Measurements from ENCODE around the gene TARBP1. TPM values are rescaled to one million over a fixed set of nuclear protein-coding genes. Genes with fewer than 3 reads are reported as not detected.
"Not testable (repeated sequence)": the region's sequence is repeated elsewhere in the genome, so short reads cannot be mapped to it uniquely, and the experiment has no call there.

Gene TARBP1
- total RNA-seq, 1 donor from 2014 or later = 38.1 TPM

DNA sequence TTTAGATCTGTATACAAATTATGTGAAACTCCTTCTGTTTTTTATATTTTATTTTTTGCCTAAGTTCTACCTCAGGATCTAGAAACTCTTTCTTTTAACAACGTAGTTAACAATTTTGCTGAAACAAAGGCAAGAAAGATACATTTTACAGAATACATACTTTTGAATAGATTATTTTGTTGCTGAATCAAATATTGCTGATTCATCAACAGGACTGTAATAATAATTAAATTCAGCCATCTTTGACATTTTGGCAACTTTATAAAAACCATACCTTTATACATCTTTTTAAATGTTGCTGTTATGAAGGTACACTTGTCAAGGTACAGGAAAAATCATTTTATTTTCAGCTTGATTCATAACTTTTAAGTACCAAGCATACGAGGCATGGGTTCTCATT, 116.4 kb downstream of the TARBP1 start:
- H3K27me3 Mint-ChIP-seq = peaks cover 24% of the 10 kb centered on the region

DNA sequence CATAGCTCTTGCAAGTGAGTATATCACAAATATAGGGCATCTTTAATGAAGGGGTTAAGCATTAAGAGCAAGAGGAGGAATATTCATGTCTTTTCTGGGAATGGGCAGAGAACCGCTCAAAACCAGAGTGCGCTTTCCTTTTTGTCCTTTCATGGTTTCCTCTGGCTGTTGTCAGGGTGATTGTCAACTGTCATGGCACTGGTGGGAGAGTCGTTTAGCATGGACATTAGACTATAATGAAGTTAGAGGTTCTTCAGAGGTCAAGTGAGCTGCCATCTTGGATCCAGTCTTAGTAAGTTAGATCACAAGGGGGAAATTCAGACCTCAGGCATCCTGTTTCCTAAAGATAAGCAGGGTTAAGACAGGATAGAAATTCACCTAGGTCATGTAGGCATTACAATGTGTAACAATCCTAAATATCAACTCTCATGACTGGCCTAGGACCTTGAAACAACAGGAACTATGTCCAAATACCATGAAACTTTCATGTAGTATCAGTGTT, 117.8 kb downstream of the TARBP1 start:
- DNase-seq (ENCODE audit: extremely low spot score, unreplicated experiment) = no peak
- TF ChIP-seq, protein P1, sequence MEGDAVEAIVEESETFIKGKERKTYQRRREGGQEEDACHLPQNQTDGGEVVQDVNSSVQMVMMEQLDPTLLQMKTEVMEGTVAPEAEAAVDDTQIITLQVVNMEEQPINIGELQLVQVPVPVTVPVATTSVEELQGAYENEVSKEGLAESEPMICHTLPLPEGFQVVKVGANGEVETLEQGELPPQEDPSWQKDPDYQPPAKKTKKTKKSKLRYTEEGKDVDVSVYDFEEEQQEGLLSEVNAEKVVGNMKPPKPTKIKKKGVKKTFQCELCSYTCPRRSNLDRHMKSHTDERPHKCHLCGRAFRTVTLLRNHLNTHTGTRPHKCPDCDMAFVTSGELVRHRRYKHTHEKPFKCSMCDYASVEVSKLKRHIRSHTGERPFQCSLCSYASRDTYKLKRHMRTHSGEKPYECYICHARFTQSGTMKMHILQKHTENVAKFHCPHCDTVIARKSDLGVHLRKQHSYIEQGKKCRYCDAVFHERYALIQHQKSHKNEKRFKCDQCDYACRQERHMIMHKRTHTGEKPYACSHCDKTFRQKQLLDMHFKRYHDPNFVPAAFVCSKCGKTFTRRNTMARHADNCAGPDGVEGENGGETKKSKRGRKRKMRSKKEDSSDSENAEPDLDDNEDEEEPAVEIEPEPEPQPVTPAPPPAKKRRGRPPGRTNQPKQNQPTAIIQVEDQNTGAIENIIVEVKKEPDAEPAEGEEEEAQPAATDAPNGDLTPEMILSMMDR (conservative IDR thresholded peaks at IDR 0.05) = no peak
- Mint-ChIP-seq H3K36me3 (no peaks in the 10 kb centered on the region), H3K27me3 (peaks cover 18% of the 10 kb centered on the region), H3K4me1 (ENCODE audit: unreplicated experiment) (no peaks in the 10 kb centered on the region), H3K9me3 (no peaks in the 10 kb centered on the region), H3K4me3 (no peak overlapping the region), H3K27ac (no peak overlapping the region)

More for the DNA sequence above, 116.4 kb downstream of the TARBP1 start:
- Mint-ChIP-seq H3K36me3 (no peaks in the 10 kb centered on the region), H3K27ac (no peak overlapping the region), H3K9me3 (no peaks in the 10 kb centered on the region), H3K4me1 (ENCODE audit: unreplicated experiment) (no peaks in the 10 kb centered on the region), H3K4me3 (no peak overlapping the region)
- TF ChIP-seq, protein P1 (conservative IDR thresholded peaks at IDR 0.05) = no peak
- no peak for DNase-seq (ENCODE audit: extremely low spot score, unreplicated experiment)

DNA sequence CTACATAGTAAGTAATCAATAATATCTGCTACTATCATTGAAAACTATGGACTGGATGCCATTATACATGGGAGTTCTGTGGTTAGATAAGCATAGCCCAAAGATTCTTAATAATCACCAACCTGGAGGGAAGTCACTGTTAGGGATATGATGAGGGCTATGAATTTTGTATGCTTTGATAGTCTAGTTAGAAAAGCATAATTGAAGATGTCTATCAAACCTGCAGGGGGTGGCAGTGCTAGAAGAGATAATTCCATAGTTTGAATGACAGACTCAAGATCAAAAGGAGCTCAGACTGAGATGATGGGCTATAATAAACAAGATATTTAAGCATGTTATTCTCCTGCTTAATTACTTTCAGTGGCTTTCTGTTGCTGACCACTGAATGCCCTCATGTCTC, 121.1 kb downstream of the TARBP1 start:
- Mint-ChIP-seq H3K4me1 (ENCODE audit: unreplicated experiment) (no peaks in the 10 kb centered on the region), H3K27me3 (peaks cover 21% of the 10 kb centered on the region), H3K27ac (no peak overlapping the region), H3K9me3 (no peaks in the 10 kb centered on the region), H3K4me3 (no peak overlapping the region), H3K36me3 (no peaks in the 10 kb centered on the region)
- DNase-seq (ENCODE audit: extremely low spot score, unreplicated experiment) = no peak
- TF ChIP-seq, protein P1 (conservative IDR thresholded peaks at IDR 0.05) = no peak

DNA sequence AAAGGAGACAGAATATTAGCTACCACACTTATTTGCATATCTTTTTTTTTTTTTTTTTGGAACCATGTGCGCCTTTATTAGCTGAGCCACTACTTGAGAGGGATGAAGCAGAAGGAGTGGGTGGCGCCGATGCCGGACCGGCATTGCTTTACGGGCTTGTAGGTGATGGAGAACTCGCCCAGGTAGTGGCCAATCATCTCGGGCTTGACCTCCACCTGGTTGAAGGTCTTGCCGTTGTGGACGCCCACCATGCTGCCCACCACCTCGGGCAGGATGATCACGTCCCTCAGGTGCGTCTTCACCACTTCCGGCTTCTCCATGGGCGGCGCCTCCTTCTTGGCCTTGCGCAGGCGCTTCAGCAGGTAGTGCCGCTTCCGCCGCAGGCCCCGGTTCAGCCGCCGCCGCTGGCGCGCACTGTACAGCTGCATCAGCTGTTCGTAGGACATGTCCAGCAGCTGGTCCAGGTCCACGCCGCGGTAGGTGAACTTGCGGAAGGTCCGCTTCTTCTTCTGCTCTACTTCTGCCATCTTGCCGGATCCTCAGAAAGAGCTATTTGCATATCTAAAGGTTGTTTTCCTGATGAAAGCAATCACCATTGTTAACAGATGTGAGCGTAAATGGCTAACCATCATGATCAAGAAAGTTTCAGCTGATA, 122.2 kb downstream of the TARBP1 start:
- not testable (repeated sequence) for H3K4me1 Mint-ChIP-seq (ENCODE audit: unreplicated experiment); DNase-seq (ENCODE audit: extremely low spot score, unreplicated experiment); H3K4me3 Mint-ChIP-seq; H3K36me3 Mint-ChIP-seq; H3K9me3 Mint-ChIP-seq; H3K27ac Mint-ChIP-seq
- peaks cover 24% of the 10 kb centered on the region for H3K27me3 Mint-ChIP-seq

DNA sequence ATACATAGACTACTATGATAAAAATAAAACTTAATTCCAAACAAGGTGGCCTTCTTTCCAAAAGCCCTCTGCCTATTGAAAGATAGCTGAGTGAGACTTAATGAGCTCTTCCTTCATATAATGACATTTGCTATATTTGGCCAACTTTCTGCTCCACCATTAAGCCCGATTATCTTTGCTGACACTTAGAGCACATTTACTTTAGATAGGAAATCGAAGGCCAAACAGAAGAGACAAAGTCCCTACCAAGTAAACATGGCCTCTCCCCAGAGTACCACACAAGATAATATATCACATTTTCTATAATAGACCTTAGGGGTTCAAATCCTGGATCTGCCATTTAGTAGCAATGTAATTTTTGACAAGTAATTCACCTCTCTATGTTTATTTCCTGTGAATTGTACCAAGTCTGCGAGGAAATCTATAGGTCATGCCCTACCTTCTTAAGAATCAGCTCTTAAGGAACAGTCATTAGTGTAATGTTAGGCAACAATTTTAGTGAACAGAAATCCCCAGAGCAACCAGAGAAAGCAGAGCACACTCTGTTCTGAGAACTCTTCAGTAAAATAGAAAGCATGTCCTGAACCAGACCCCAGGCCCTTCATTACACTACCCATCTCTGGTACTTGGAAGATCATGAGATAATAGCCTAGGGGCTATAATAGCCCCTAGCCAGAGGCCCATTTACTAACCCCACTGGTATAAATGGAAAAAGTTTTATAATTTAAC, 123.0 kb downstream of the TARBP1 start:
- Mint-ChIP-seq H3K4me3 (no peak overlapping the region), H3K36me3 (no peaks in the 10 kb centered on the region), H3K27ac (no peak overlapping the region), H3K4me1 (ENCODE audit: unreplicated experiment) (no peaks in the 10 kb centered on the region), H3K27me3 (peaks cover 24% of the 10 kb centered on the region), H3K9me3 (no peaks in the 10 kb centered on the region)
- TF ChIP-seq, protein P1 (conservative IDR thresholded peaks at IDR 0.05) = no peak
- DNase-seq (ENCODE audit: extremely low spot score, unreplicated experiment) = no peak

DNA sequence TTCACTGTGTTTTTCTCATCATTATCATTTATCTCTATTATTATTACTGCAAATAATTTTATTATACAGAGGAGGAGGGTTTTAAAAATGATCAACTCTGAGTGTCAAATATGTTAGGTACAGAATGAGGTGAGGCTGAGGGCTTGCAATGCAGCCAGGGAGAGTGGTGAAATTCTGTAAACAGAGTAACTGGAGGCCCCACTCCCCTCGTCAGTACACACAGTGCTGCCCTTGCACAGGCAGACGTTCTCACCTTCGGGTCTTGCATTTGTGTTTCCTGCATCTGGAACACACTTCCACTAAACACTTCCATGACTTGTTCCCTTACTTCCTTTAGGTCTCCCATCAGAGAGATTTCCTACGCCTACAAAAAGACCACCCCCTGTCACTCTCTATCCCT, 130.0 kb downstream of the TARBP1 start:
- DNase-seq (ENCODE audit: extremely low spot score, unreplicated experiment) = no peak
- Mint-ChIP-seq H3K27me3 (peaks cover 16% of the 10 kb centered on the region), H3K9me3 (no peaks in the 10 kb centered on the region), H3K27ac (no peak overlapping the region), H3K36me3 (no peaks in the 10 kb centered on the region), H3K4me3 (no peak overlapping the region), H3K4me1 (ENCODE audit: unreplicated experiment) (no peaks in the 10 kb centered on the region)
- TF ChIP-seq, protein P1 (conservative IDR thresholded peaks at IDR 0.05) = no peak
